HepG2 (cell line): ENCODE data around the gene RAB6A. TPM values are rescaled to one million over a fixed set of nuclear protein-coding genes. Genes with fewer than 3 reads are reported as not detected.

Experiments used
- ELF3 ChIP-seq: IDR thresholded peaks from 2 replicates; pipeline ENCODE4 v1.6.1; 2016; ENCODE audit warnings: missing genetic modification reagents, missing compliant biosample characterization
- EP300 ChIP-seq, 3 experiments: sonication (generic) in 1 of 3; formaldehyde crosslinking in 1 of 3; IDR thresholded peaks; 2 replicates each; pipeline versions ENCODE4 v1.5.1 to v1.6.1; 2011 to 2020; ENCODE audit warnings: low read depth in 2 of 3, low read length in 2 of 3, borderline replicate concordance in 1 of 3, improper control_type of control experiment in 1 of 3, mild to moderate bottlenecking in 1 of 3, missing genetic modification reagents in 1 of 3, moderate library complexity in 1 of 3
- FOSL1 ChIP-seq: sonication (generic); formaldehyde crosslinking; IDR thresholded peaks from 2 replicates; pipeline ENCODE4 v1.9.0; 2021; ENCODE audit warnings: missing genetic modification reagents, borderline replicate concordance
- GLI4 ChIP-seq: sonication (generic); formaldehyde crosslinking; IDR thresholded peaks from 2 replicates; pipeline ENCODE4 v1.5.1; 2020; ENCODE audit warnings: missing genetic modification reagents, mild to moderate bottlenecking, moderate library complexity, borderline replicate concordance
- HOXD1 ChIP-seq: sonication (generic); formaldehyde crosslinking; IDR thresholded peaks from 2 replicates; pipeline ENCODE4 v1.5.0; 2020; ENCODE audit warnings: missing genetic modification reagents
- MBD4 ChIP-seq: IDR thresholded peaks from 2 replicates; pipeline ENCODE4 v1.6.1; 2012; ENCODE audit warnings: low read length, inconsistent platforms, borderline replicate concordance
- MTA3 ChIP-seq: sonication (generic); formaldehyde crosslinking; IDR thresholded peaks from 2 replicates; pipeline ENCODE4 v1.4.0; 2020; ENCODE audit warnings: missing genetic modification reagents
- MTF1 ChIP-seq: sonication (generic); formaldehyde crosslinking; IDR thresholded peaks from 2 replicates; pipeline ENCODE4 v1.5.0; 2020; ENCODE audit warnings: missing genetic modification reagents
- MYC ChIP-seq: sonication (generic); formaldehyde crosslinking; IDR thresholded peaks from 2 replicates; pipeline ENCODE4 v1.9.0; 2021; ENCODE audit warnings: missing genetic modification reagents, borderline replicate concordance
- PRMT3 ChIP-seq: sonication (generic); formaldehyde crosslinking; IDR thresholded peaks from 2 replicates; pipeline ENCODE4 v1.8.1; 2022; ENCODE audit warnings: low read depth, mild to moderate bottlenecking, moderate library complexity, missing genetic modification reagents, borderline replicate concordance
- RCOR2 ChIP-seq: IDR thresholded peaks from 2 replicates; pipeline ENCODE4 v1.6.1; 2016; ENCODE audit warnings: missing biosample characterization, missing genetic modification reagents
- SATB2 ChIP-seq: sonication (generic); formaldehyde crosslinking; IDR thresholded peaks from 2 replicates; pipeline ENCODE4 v1.5.0; 2020; ENCODE audit warnings: missing genetic modification reagents
- SKI ChIP-seq: fragments of 450-650 bp; IDR thresholded peaks from one replicate; pipeline ENCODE4 v1.6.1; 2018; ENCODE audit warnings: mild to moderate bottlenecking; ENCODE audit not compliant: partially characterized antibody
- SNAI1 ChIP-seq: sonication (generic); formaldehyde crosslinking; IDR thresholded peaks from 2 replicates; pipeline ENCODE4 v1.5.0; 2020; ENCODE audit warnings: mild to moderate bottlenecking, missing genetic modification reagents, borderline replicate concordance
- SNAPC2 ChIP-seq: sonication (generic); formaldehyde crosslinking; IDR thresholded peaks from 2 replicates; pipeline ENCODE4 v1.8.1; 2022; ENCODE audit warnings: mild to moderate bottlenecking, missing genetic modification reagents
- SUZ12 ChIP-seq: fragments of 150-350 bp; IDR thresholded peaks from 2 replicates; pipeline ENCODE4 v1.6.1; 2014; ENCODE audit warnings: low read depth, low read length
- XBP1 ChIP-seq: sonication (generic); formaldehyde crosslinking; IDR thresholded peaks from 2 replicates; pipeline ENCODE4 v1.5.0; 2020; ENCODE audit warnings: missing genetic modification reagents
- ZBTB34 ChIP-seq: sonication (generic); formaldehyde crosslinking; IDR thresholded peaks from 2 replicates; pipeline ENCODE4 v1.8.0; 2022; ENCODE audit warnings: mild to moderate bottlenecking, missing genetic modification reagents
- ZFY ChIP-seq: sonication (generic); formaldehyde crosslinking; IDR thresholded peaks from 2 replicates; pipeline ENCODE4 v1.4.0; 2020; ENCODE audit warnings: missing genetic modification reagents
- ZNF256 ChIP-seq: sonication (generic); formaldehyde crosslinking; conservative IDR thresholded peaks from 2 replicates; pipeline ENCODE4 v1.4.0; 2020; ENCODE audit warnings: missing genetic modification reagents
- ZNF282 ChIP-seq: fragments of 450-650 bp; IDR thresholded peaks from 2 replicates; pipeline ENCODE4 v1.6.1; 2018; ENCODE audit not compliant: partially characterized antibody
- ZNF451 ChIP-seq: sonication (generic); formaldehyde crosslinking; IDR thresholded peaks from 2 replicates; pipeline ENCODE4 v1.5.0; 2020; ENCODE audit warnings: mild to moderate bottlenecking, missing genetic modification reagents
- ZNF549 ChIP-seq: sonication (generic); formaldehyde crosslinking; IDR thresholded peaks from 2 replicates; pipeline ENCODE4 v1.5.0; 2020; ENCODE audit warnings: missing genetic modification reagents
- ZNF605 ChIP-seq: sonication (generic); formaldehyde crosslinking; IDR thresholded peaks from 2 replicates; pipeline ENCODE4 v1.8.0; 2022; ENCODE audit warnings: mild to moderate bottlenecking, missing genetic modification reagents
- polyA plus RNA-seq, 8 experiments: library from polyadenylated mRNA; depleted of rRNA in 3 of 8; stranded (reverse) in 7 of 8; unstranded in 1 of 8; fragments of >200 nt; fragmentation: Illumina TruSeq in 4 of 8; extraction: Trizol in 4 of 8; gene quantifications; 2 replicates each; pipeline versions ENCODE4 v1.2.1 to v1.2.3, GENCODE V29; 2011 to 2016; ENCODE audit warnings: low read depth in 4 of 8, missing spikeins in 1 of 8, mixed read lengths in 1 of 8; ENCODE audit not compliant: insufficient read depth in 1 of 8
- total RNA-seq, 5 experiments: library from RNA; depleted of rRNA; stranded (reverse); fragments of >200 nt; fragmentation: Illumina TruSeq; extraction: Trizol; gene quantifications; 2 replicates each; pipeline ENCODE4 v1.2.3, GENCODE V29; 2016; ENCODE audit warnings: low read depth in 1 of 5
- TF ChIP-seq, protein P1 (sequence below): sonication (generic); IDR thresholded peaks from 2 replicates; pipeline ENCODE4 v1.6.1; 2016; ENCODE audit warnings: low read depth, borderline replicate concordance
- TF ChIP-seq, protein P2 (sequence below): IDR thresholded peaks from 2 replicates; pipeline ENCODE4 v1.6.1; 2016; ENCODE audit warnings: mild to moderate bottlenecking, missing biosample characterization, missing genetic modification reagents
- TF ChIP-seq, protein P3 (sequence below): sonication (generic); formaldehyde crosslinking; IDR thresholded peaks from 2 replicates; pipeline ENCODE4 v1.5.0; 2020; ENCODE audit warnings: missing genetic modification reagents

The RAB6A gene
- total and polyA plus RNA-seq, 2 of the 13 experiments (the other 11 are each of a cell fraction or from before 2014, with no cell fraction given) = 74.3 to 121 TPM

- TF ChIP-seq SNAPC2 (CRISPR knock-in tag) (0 out of 2 replicates have a peak, but pooled peaks have one; percentile 68), GLI4 (CRISPR knock-in tag) (0 out of 2 replicates have a peak, but pooled peaks have one; percentile 83), ZNF549 (no peak), ZNF282 (no peak), ZBTB34 (CRISPR knock-in tag) (no peak; the same call in 1 of the 2 replicates), HOXD1 (CRISPR knock-in tag) (no peak), EP300 (IDR thresholded peaks at IDR 0.05; ENCODE audit: low read depth in 2 of 2, low read length in 2 of 2) (no peak; a peak in 1 of 4 replicates), EP300 (CRISPR knock-in tag; IDR thresholded peaks at IDR 0.05; ENCODE audit: borderline replicate concordance) (0 out of 2 replicates have a peak, but pooled peaks have one; percentile 59), MTF1 (no peak; the same call in 1 of the 2 replicates), SUZ12 (peak; percentile 22; the same call in 1 of the 2 replicates), MYC (CRISPR knock-in tag) (peak; percentile 98), ZFY (CRISPR knock-in tag) (peak; percentile 91), MTA3 (CRISPR knock-in tag) (no peak), ELF3 (CRISPR knock-in tag) (0 out of 2 replicates have a peak, but pooled peaks have one; percentile 15), ZNF256 (CRISPR knock-in tag) (peak; percentile 82; the same call in 1 of the 2 replicates), SATB2 (CRISPR knock-in tag) (no peak; the same call in 1 of the 2 replicates), SKI (peak; percentile 62), MBD4 (no peak), XBP1 (CRISPR knock-in tag) (no peak; the same call in 1 of the 2 replicates), PRMT3 (CRISPR knock-in tag) (0 out of 2 replicates have a peak, but pooled peaks have one; percentile 70), RCOR2 (no peak), SNAI1 (no peak), FOSL1 (CRISPR knock-in tag) (no peak), ZNF605 (peak; percentile 92), ZNF451 (CRISPR knock-in tag) (peak; percentile 58; the same call in 1 of the 2 replicates)
- TF ChIP-seq, protein P1, sequence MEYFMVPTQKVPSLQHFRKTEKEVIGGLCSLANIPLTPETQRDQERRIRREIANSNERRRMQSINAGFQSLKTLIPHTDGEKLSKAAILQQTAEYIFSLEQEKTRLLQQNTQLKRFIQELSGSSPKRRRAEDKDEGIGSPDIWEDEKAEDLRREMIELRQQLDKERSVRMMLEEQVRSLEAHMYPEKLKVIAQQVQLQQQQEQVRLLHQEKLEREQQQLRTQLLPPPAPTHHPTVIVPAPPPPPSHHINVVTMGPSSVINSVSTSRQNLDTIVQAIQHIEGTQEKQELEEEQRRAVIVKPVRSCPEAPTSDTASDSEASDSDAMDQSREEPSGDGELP = no peak; the same call in 1 of the 2 replicates
- TF ChIP-seq, protein P2, sequence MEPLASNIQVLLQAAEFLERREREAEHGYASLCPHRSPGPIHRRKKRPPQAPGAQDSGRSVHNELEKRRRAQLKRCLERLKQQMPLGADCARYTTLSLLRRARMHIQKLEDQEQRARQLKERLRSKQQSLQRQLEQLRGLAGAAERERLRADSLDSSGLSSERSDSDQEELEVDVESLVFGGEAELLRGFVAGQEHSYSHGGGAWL (CRISPR knock-in tag) = peak; percentile 73
- TF ChIP-seq, protein P3, sequence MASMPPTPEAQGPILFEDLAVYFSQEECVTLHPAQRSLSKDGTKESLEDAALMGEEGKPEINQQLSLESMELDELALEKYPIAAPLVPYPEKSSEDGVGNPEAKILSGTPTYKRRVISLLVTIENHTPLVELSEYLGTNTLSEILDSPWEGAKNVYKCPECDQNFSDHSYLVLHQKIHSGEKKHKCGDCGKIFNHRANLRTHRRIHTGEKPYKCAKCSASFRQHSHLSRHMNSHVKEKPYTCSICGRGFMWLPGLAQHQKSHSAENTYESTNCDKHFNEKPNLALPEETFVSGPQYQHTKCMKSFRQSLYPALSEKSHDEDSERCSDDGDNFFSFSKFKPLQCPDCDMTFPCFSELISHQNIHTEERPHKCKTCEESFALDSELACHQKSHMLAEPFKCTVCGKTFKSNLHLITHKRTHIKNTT = no peak
Observed at GRCh38 chr11:73787643-73788558, 27.0 kb upstream of the RAB6A start, which contains the start of gene MRPL48 (continued).
